ENCODE data around the gene CHD6. TPM values are rescaled to one million over a fixed set of nuclear protein-coding genes. Genes with fewer than 3 reads are reported as not detected.

Gene CHD6
- total RNA-seq, 1 experiment from 2014 or later, result 20.9 TPM

GRCh38 chr20:41398408-41398807, 219.8 kb downstream of the CHD6 start:
- Histone ChIP-seq H3K36me3 (peaks cover 4% of the 10 kb centered on the region; the same call in 1 of the 2 replicates), H3K9me3 (replicated peaks) (no peaks in the 10 kb centered on the region), H3K4me3 (no peak overlapping the region), H3K4me1 (replicated peaks) (no peaks in the 10 kb centered on the region), H3K27me3 (replicated peaks) (no peaks in the 10 kb centered on the region), H3K27ac (no peak overlapping the region)
- no peak for DNase-seq (ENCODE audit: low read depth in 1 of 2, low spot score in 2 of 2)

- Histone ChIP-seq H3K9me3 (replicated peaks) (no peaks in the 10 kb centered on the region), H3K27ac (no peak overlapping the region), H3K36me3 (no peaks in the 10 kb centered on the region), H3K4me3 (no peak overlapping the region), H3K27me3 (replicated peaks) (no peaks in the 10 kb centered on the region), H3K4me1 (replicated peaks) (no peaks in the 10 kb centered on the region)
- DNase-seq (ENCODE audit: low read depth in 1 of 2, low spot score in 2 of 2), result no peak
Measured at GRCh38 chr20:41395667-41396664, 222.2 kb downstream of the CHD6 start.

GRCh38 chr20:41394931-41395666, 223.1 kb downstream of the CHD6 start:
- H3K9me3 ChIP-seq (replicated peaks), result no peaks in the 10 kb centered on the region
- no peaks in the 10 kb centered on the region for H3K4me1 ChIP-seq (replicated peaks)
- H3K36me3 ChIP-seq, result no peaks in the 10 kb centered on the region

GRCh38 chr20:41394081-41394480, 224.1 kb downstream of the CHD6 start:
- H3K27me3 ChIP-seq (replicated peaks), result no peaks in the 10 kb centered on the region
- H3K36me3 ChIP-seq, result no peaks in the 10 kb centered on the region
- H3K4me1 ChIP-seq (replicated peaks), result no peaks in the 10 kb centered on the region
- no peaks in the 10 kb centered on the region for H3K9me3 ChIP-seq (replicated peaks)
- no peak for DNase-seq (ENCODE audit: low read depth in 1 of 2, low spot score in 2 of 2)
- no peak overlapping the region for H3K4me3 ChIP-seq
- no peak overlapping the region for H3K27ac ChIP-seq

More at GRCh38 chr20:41394931-41395666, 223.1 kb downstream of the CHD6 start:
- no peaks in the 10 kb centered on the region for H3K27me3 ChIP-seq (replicated peaks)
- no peak overlapping the region for H3K27ac ChIP-seq
- DNase-seq (ENCODE audit: low read depth in 1 of 2, low spot score in 2 of 2), result no peak
- H3K4me3 ChIP-seq, result no peak overlapping the region

GRCh38 chr20:41393705-41394066, 224.5 kb downstream of the CHD6 start:
- Histone ChIP-seq H3K27me3 (replicated peaks) (no peaks in the 10 kb centered on the region), H3K4me1 (replicated peaks) (no peaks in the 10 kb centered on the region), H3K36me3 (no peaks in the 10 kb centered on the region), H3K4me3 (no peak overlapping the region), H3K9me3 (replicated peaks) (no peaks in the 10 kb centered on the region), H3K27ac (no peak overlapping the region)
- no peak for DNase-seq (ENCODE audit: low read depth in 1 of 2, low spot score in 2 of 2)

GRCh38 chr20:41392871-41393704, 225.1 kb downstream of the CHD6 start:
- no peaks in the 10 kb centered on the region for H3K36me3 ChIP-seq
- DNase-seq (ENCODE audit: low read depth in 1 of 2, low spot score in 2 of 2), result no peak
- H3K4me1 ChIP-seq (replicated peaks), result no peaks in the 10 kb centered on the region
- no peak overlapping the region for H3K27ac ChIP-seq
- H3K27me3 ChIP-seq (replicated peaks), result no peaks in the 10 kb centered on the region
- H3K4me3 ChIP-seq, result no peak overlapping the region
- no peaks in the 10 kb centered on the region for H3K9me3 ChIP-seq (replicated peaks)

- Histone ChIP-seq H3K4me1 (replicated peaks) (no peaks in the 10 kb centered on the region), H3K9me3 (replicated peaks) (no peaks in the 10 kb centered on the region), H3K36me3 (no peaks in the 10 kb centered on the region)
Measured at GRCh38 chr20:41392295-41392694, 225.9 kb downstream of the CHD6 start.

GRCh38 chr20:41391587-41392001, 226.6 kb downstream of the CHD6 start:
- H3K4me3 ChIP-seq, result no peak overlapping the region
- no peaks in the 10 kb centered on the region for H3K27me3 ChIP-seq (replicated peaks)
- H3K9me3 ChIP-seq (replicated peaks), result no peaks in the 10 kb centered on the region
- H3K27ac ChIP-seq, result no peak overlapping the region
- H3K4me1 ChIP-seq (replicated peaks), result no peaks in the 10 kb centered on the region
- H3K36me3 ChIP-seq, result no peaks in the 10 kb centered on the region
- no peak for DNase-seq (ENCODE audit: low read depth in 1 of 2, low spot score in 2 of 2)

More at GRCh38 chr20:41392295-41392694, 225.9 kb downstream of the CHD6 start:
- no peak for DNase-seq (ENCODE audit: low read depth in 1 of 2, low spot score in 2 of 2)
- H3K27ac ChIP-seq, result no peak overlapping the region
- H3K27me3 ChIP-seq (replicated peaks), result no peaks in the 10 kb centered on the region
- H3K4me3 ChIP-seq, result no peak overlapping the region

- H3K27me3 ChIP-seq (replicated peaks), result no peaks in the 10 kb centered on the region
- no peaks in the 10 kb centered on the region for H3K4me1 ChIP-seq (replicated peaks)
- no peak overlapping the region for H3K27ac ChIP-seq
- H3K4me3 ChIP-seq, result no peak overlapping the region
- H3K36me3 ChIP-seq, result no peaks in the 10 kb centered on the region
- no peaks in the 10 kb centered on the region for H3K9me3 ChIP-seq (replicated peaks)
- DNase-seq (ENCODE audit: low read depth in 1 of 2, low spot score in 2 of 2), result no peak
Measured at GRCh38 chr20:41390889-41391288, 227.3 kb downstream of the CHD6 start.

- H3K9me3 ChIP-seq (replicated peaks), result no peaks in the 10 kb centered on the region
- H3K27me3 ChIP-seq (replicated peaks), result no peaks in the 10 kb centered on the region
- DNase-seq (ENCODE audit: low read depth in 1 of 2, low spot score in 2 of 2), result no peak
- H3K36me3 ChIP-seq, result no peaks in the 10 kb centered on the region
- H3K4me3 ChIP-seq, result no peak overlapping the region
- no peaks in the 10 kb centered on the region for H3K4me1 ChIP-seq (replicated peaks)
- no peak overlapping the region for H3K27ac ChIP-seq
Measured at GRCh38 chr20:41387444-41387851, 230.7 kb downstream of the CHD6 start.

GRCh38 chr20:41386502-41387427, 231.4 kb downstream of the CHD6 start:
- H3K4me3 ChIP-seq, result no peak overlapping the region
- no peak for DNase-seq (ENCODE audit: low read depth in 1 of 2, low spot score in 2 of 2)
- H3K9me3 ChIP-seq (replicated peaks), result no peaks in the 10 kb centered on the region
- no peaks in the 10 kb centered on the region for H3K4me1 ChIP-seq (replicated peaks)
- H3K36me3 ChIP-seq, result no peaks in the 10 kb centered on the region
- H3K27me3 ChIP-seq (replicated peaks), result no peaks in the 10 kb centered on the region
- no peak overlapping the region for H3K27ac ChIP-seq

- Histone ChIP-seq H3K4me1 (replicated peaks) (no peaks in the 10 kb centered on the region), H3K4me3 (no peak overlapping the region), H3K9me3 (replicated peaks) (no peaks in the 10 kb centered on the region), H3K36me3 (no peaks in the 10 kb centered on the region), H3K27me3 (replicated peaks) (peaks cover 14% of the 10 kb centered on the region), H3K27ac (no peak overlapping the region)
- no peak for DNase-seq (ENCODE audit: low read depth in 1 of 2, low spot score in 2 of 2)
Measured at GRCh38 chr20:41382791-41383305, 235.3 kb downstream of the CHD6 start.

Data from SJSA1 (cell line).